ENCODE measurements around the gene ARHGAP42. TPM values are rescaled to one million over a fixed set of nuclear protein-coding genes. Genes with fewer than 3 reads are reported as not detected.

ARHGAP42 gene
- total RNA-seq, 1 donor = 16.8 TPM

DNA sequence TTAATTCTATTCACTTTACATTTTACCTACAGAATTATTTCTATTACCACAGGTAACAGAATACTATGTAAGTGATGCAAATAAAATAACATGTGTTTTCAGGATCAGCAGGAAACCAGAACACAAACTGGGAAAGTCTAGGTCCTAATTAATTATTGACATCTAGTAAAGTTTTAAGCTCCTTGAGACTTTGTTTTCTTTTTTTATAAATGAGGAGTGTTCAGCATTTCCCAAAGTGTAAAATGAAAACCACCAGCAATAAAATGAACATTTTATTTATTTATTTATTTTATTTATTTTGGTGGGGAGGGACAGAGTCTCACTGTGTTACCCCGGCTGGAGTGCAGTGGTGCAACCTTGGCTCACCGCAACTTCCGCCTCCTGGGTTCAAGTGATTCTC, 123.6 kb downstream of the ARHGAP42 start:
- TF ChIP-seq, protein P1, sequence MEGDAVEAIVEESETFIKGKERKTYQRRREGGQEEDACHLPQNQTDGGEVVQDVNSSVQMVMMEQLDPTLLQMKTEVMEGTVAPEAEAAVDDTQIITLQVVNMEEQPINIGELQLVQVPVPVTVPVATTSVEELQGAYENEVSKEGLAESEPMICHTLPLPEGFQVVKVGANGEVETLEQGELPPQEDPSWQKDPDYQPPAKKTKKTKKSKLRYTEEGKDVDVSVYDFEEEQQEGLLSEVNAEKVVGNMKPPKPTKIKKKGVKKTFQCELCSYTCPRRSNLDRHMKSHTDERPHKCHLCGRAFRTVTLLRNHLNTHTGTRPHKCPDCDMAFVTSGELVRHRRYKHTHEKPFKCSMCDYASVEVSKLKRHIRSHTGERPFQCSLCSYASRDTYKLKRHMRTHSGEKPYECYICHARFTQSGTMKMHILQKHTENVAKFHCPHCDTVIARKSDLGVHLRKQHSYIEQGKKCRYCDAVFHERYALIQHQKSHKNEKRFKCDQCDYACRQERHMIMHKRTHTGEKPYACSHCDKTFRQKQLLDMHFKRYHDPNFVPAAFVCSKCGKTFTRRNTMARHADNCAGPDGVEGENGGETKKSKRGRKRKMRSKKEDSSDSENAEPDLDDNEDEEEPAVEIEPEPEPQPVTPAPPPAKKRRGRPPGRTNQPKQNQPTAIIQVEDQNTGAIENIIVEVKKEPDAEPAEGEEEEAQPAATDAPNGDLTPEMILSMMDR (IDR thresholded peaks at IDR 0.05; ENCODE audit: insufficient read depth, low read depth, low read length) = no peak
- no peak overlapping the region for H3K4me3 ChIP-seq (ENCODE audit: low read depth, low read length)
- DNase-seq (ENCODE audit: low read depth) = no peak

DNA sequence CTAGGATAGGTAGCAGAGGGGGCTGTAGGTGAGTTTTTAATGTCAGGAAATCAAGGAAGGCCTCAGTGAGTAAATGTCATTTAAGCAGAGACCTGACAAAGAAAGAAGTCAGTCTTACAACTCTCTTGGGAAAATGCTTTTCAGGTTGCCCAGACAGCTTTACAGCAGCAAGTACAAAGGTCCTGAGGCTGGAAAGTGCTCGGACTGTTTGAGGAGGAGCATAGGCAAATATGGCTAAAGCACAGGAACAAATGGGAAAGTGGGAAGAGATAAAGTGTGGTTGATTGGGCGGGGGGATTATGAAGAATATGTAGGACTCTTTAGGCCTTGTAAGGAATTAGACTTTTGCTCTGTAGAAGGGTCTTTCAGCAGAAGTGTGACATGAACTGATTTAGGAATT, 125.4 kb downstream of the ARHGAP42 start:
- TF ChIP-seq, protein P1 (IDR thresholded peaks at IDR 0.05; ENCODE audit: insufficient read depth, low read depth, low read length) = no peak
- no peak overlapping the region for H3K4me3 ChIP-seq (ENCODE audit: low read depth, low read length)
- no peak for DNase-seq (ENCODE audit: low read depth)

DNA sequence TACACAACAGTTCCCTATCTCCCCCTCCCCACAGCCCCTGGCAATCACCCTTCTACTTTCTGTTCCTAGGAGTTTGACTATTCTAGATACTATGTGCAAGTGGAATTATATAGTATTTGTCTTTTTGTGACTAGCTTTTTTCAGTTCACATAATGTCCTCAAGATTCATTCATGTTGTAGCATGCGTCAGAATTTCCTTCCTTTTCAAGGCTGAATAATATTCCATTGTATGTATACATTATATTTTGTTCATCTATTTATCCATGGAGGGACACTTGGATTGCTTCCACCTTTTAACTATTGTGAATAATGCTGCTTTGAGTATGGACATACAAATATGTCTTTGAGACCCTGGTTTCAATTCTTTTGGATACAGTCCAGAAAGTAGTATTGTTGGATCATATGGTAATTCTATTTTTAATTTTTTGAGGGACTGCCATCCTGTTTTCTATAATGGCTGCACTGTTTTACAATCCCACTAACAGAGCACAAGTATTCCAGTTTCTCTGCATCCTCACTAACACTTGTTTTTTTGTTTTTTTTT, 128.8 kb downstream of the ARHGAP42 start:
- DNase-seq (ENCODE audit: low read depth) = no peak
- TF ChIP-seq, protein P1 (IDR thresholded peaks at IDR 0.05; ENCODE audit: insufficient read depth, low read depth, low read length) = no peak
- no peak overlapping the region for H3K4me3 ChIP-seq (ENCODE audit: low read depth, low read length)

- TF ChIP-seq, protein P1 (IDR thresholded peaks at IDR 0.05; ENCODE audit: insufficient read depth, low read depth, low read length) = no peak
- no peak for DNase-seq (ENCODE audit: low read depth)
Measured at GRCh38 chr11:100816823-100817222, 129.7 kb downstream of the ARHGAP42 start.

DNA sequence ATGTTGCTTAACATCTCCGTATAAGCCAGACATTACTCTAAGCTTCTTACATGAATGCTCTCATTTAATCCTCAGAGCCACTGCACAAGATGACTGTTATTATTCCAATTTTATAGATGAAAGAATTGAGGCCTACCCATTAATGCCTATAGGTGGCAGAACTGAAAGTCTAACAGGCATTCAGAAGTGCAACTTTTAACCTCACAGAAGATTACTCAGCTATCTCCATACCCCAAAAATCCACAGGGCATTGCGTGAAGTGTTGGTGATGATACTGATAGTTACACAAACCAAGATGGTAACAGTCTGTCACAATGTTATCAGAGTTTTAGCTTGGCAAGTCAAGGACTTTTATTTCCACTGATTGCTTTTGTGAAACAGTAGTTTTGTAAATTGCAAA, 130.5 kb downstream of the ARHGAP42 start:
- no peak overlapping the region for H3K4me3 ChIP-seq (ENCODE audit: low read depth, low read length)
- TF ChIP-seq, protein P1 (IDR thresholded peaks at IDR 0.05; ENCODE audit: insufficient read depth, low read depth, low read length) = no peak
- no peak for DNase-seq (ENCODE audit: low read depth)

More at GRCh38 chr11:100816823-100817222, 129.7 kb downstream of the ARHGAP42 start:
- no peak overlapping the region for H3K4me3 ChIP-seq (ENCODE audit: low read depth, low read length)

- no peak for DNase-seq (ENCODE audit: low read depth)
- no peak overlapping the region for H3K4me3 ChIP-seq (ENCODE audit: low read depth, low read length)
- TF ChIP-seq, protein P1 (IDR thresholded peaks at IDR 0.05; ENCODE audit: insufficient read depth, low read depth, low read length) = no peak
Measured at GRCh38 chr11:100820621-100821020, 133.5 kb downstream of the ARHGAP42 start.

DNA sequence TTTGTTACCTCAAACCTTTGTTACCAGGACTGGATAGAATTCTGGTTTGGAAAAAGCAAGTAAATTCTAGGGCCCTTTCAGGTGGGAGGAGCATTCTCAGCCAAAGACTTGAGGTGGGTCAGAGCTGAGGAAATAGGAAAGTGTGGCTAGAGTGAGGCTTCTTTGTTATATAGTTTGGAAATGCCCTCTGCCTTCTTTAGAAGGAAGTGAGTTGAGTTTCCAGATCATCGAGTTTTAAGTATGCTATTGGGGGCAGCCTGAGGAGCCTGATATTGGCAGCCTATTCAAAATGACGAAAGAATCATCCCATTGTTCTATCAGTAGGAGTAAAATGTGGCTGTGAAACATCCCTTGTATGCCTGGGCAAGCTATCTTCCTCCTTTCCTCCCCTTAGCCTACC, 134.1 kb downstream of the ARHGAP42 start:
- TF ChIP-seq, protein P1 (IDR thresholded peaks at IDR 0.05; ENCODE audit: insufficient read depth, low read depth, low read length) = no peak
- H3K4me3 ChIP-seq (ENCODE audit: low read depth, low read length) = no peak overlapping the region
- no peak for DNase-seq (ENCODE audit: low read depth)

Data from fibroblast of villous mesenchyme (primary cell).